T-cell (primary cell): Measurements from ENCODE around the gene TMEM45A. TPM values are rescaled to one million over a fixed set of nuclear protein-coding genes. Genes with fewer than 3 reads are reported as not detected.
"Not testable (repeated sequence)": the region's sequence is repeated elsewhere in the genome, so short reads cannot be mapped to it uniquely, and the experiment has no call there.

Source experiments
- ATAC-seq, 4 experiments: fragments of 200-7000 bp in 3 of 4; fragments of 150-1000 bp in 1 of 4; cut with Tn5 transposase; replicated peaks in 1 of 4; 1 replicate in 3 of 4; 2 replicates in 1 of 4; pipeline ENCODE4 v1.10.0; 2021; ENCODE audit warnings: moderate library complexity in 3 of 4, mild to moderate bottlenecking in 2 of 4, moderate number of reproducible peaks in 1 of 4
- CTCF ChIA-PET, 2 donors: fragments of 300-600 bp; sonication (Branson Sonifier 250); formaldehyde crosslinking; loops; one replicate each; lab custom pipeline; 2022; ENCODE audit warnings: antibody characterized with exemption in 2 of 2; lab: Charles Lee
- POLR2A ChIA-PET, 2 donors: fragments of 300-600 bp; sonication (Branson Sonifier 250); formaldehyde crosslinking; loops; one replicate each; lab custom pipeline; 2022; ENCODE audit warnings: antibody characterized with exemption in 2 of 2; lab: Charles Lee
- DNase-seq, 35 experiments: peaks; one replicate each; pipeline versions ENCODE4 v3.0.0 to v3.0.0-alpha.2; 2013 to 2023
- H3K27ac ChIP-seq: one replicate; pipeline ENCODE4 v1.5.1; 2013; ENCODE audit warnings: low read length
- H3K27me3 ChIP-seq, 2 experiments: replicated peaks in 1 of 2; 1 replicate in 1 of 2; 2 replicates in 1 of 2; pipeline versions ENCODE4 v1.6.1 to v1.7.0; 2013; ENCODE audit warnings: low read length in 1 of 2, mixed read lengths in 1 of 2; ENCODE audit not compliant: control insufficient read depth in 2 of 2, insufficient read depth in 2 of 2; ENCODE audit errors: extremely low read depth in 1 of 2
- H3K36me3 ChIP-seq, 2 donors: 1 replicate in 1 of 2; 2 replicates in 1 of 2; pipeline versions ENCODE4 v1.6.1 to v1.7.0; 2013; ENCODE audit warnings: low read length in 1 of 2; ENCODE audit not compliant: control insufficient read depth in 2 of 2, insufficient read depth in 1 of 2; ENCODE audit errors: extremely low read depth in 1 of 2
- H3K4me1 ChIP-seq, 2 experiments: 1 replicate in 1 of 2; 2 replicates in 1 of 2; pipeline versions ENCODE4 v1.6.1 to v1.7.0; 2013; ENCODE audit warnings: low read length in 2 of 2, mixed read lengths in 1 of 2; ENCODE audit not compliant: insufficient read depth in 2 of 2, control insufficient read depth in 1 of 2; ENCODE audit errors: extremely low read depth in 1 of 2
- H3K4me3 ChIP-seq, 2 donors: 1 replicate in 1 of 2; 2 replicates in 1 of 2; pipeline versions ENCODE4 v1.5.1 to v1.7.0; 2013; ENCODE audit warnings: mild to moderate bottlenecking in 2 of 2, low read length in 1 of 2, moderate library complexity in 1 of 2; ENCODE audit not compliant: control insufficient read depth in 1 of 2; ENCODE audit errors: extremely low read depth in 1 of 2
- H3K9me3 ChIP-seq: 2 replicates; pipeline ENCODE4 v1.7.0; 2013
- H3K27ac Mint-ChIP-seq, 2 donors: one replicate each; pipeline ENCODE4 v1.8.0; 2020 to 2021; ENCODE audit warnings: mild to moderate bottlenecking in 2 of 2, mixed read lengths in 2 of 2
- H3K27me3 Mint-ChIP-seq, 2 donors: one replicate each; pipeline ENCODE4 v1.8.0; 2021 to 2022; ENCODE audit warnings: mixed read lengths in 2 of 2
- H3K36me3 Mint-ChIP-seq: one replicate; pipeline ENCODE4 v1.8.0; 2021; ENCODE audit warnings: mixed read lengths
- H3K4me1 Mint-ChIP-seq, 3 donors: one replicate each; pipeline ENCODE4 v1.8.0; 2020 to 2022; ENCODE audit warnings: mixed read lengths in 3 of 3, mild to moderate bottlenecking in 1 of 3
- H3K4me3 Mint-ChIP-seq, 3 donors: one replicate each; pipeline ENCODE4 v1.8.0; 2020 to 2022; ENCODE audit warnings: mild to moderate bottlenecking in 3 of 3, mixed read lengths in 3 of 3, moderate library complexity in 3 of 3
- H3K9me3 Mint-ChIP-seq, 3 donors: one replicate each; pipeline ENCODE4 v1.8.0; 2020 to 2022; ENCODE audit warnings: mixed read lengths in 3 of 3
- WGBS: methylation state at CpG from one replicate; pipeline ENCODE4 v1.1.5; 2013; ENCODE audit warnings: missing lambda C conversion rate; ENCODE audit not compliant: insufficient coverage; 5-methylcytosine and 5-hydroxymethylcytosine counted together
- total RNA-seq, 35 experiments: library from RNA in 6 of 35; stranded (reverse) in 6 of 35; fragments of 120-200 nt in 1 of 35; gene quantifications; one replicate each; pipeline versions ENCODE4 v1.2.1 to v1.2.4 and lab custom pipeline; 2013 to 2026

The TMEM45A gene, protein sequence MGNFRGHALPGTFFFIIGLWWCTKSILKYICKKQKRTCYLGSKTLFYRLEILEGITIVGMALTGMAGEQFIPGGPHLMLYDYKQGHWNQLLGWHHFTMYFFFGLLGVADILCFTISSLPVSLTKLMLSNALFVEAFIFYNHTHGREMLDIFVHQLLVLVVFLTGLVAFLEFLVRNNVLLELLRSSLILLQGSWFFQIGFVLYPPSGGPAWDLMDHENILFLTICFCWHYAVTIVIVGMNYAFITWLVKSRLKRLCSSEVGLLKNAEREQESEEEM
- under 1 TPM in 4 of 5 donors, not detected in 1; 0.15 to 0.36 (median 0.18) TPM for total RNA-seq
- total RNA-seq (2013) = 0.26 TPM
- 0 to 0.12 (median 0) reads per million in 29 experiments for total RNA-seq (lab: John Stamatoyannopoulos, UW)

DNA sequence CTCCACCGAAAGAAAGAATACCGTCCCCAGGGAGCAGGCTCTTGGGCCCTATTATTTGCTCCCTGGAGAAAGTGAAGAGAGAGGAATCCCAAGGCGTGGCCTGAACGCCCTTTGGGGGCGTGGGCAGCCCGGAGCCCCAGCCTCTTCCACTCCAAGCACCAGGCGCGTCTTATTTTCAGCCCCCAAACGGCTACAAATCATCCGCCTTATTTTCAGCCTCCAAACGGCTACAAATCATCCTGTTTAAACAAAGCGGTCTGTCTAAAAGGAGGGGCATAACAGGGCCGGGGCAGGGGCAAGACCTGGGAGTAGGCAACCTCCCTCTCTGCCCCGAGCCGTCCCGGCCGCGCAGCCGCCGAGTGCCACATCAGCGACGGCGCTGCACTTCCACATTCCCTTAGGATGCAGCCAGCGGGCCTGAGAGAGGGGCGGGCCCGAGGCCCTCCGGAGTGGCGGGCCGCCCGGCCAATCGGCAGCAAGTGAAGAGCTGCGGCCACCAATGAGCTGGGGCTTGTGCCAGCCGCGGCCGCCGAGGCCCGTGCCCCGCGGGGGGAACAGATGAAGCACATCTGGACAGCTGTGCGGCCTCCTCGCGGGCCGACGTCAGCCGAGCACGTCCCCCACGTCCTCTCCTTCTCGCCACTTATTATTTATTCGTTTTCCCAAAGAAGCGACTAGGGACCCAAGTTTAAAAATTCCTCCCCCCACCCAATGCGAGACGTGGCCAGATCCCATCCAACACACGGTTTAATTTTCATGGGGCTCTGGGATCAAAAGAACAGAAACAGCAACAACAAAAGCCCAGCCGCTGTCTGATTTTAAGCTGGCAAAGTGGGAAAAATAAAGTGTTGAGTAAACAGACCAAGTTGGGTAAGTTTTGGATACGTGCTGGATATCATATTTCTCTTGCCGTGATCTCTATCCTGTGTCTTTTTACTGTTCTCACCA lies at the start of gene TMEM45A:
TMEM45A (plus strand) TSS at position 561 of the 948 bp plus-strand sequence. CDS start 62,593 bp downstream, outside the sequence.
- Mint-ChIP-seq H3K4me1 (peaks cover 10 to 16% (median 12%) of the 10 kb centered on the region in 3 donors), H3K9me3 (no peaks in the 10 kb centered on the region), H3K4me3 (peak within 1 kb of the TSS; percentile 76 to 82 (median 77)), H3K36me3 (no peaks in the 10 kb centered on the region), H3K27ac (peak within 1 kb of the TSS in 1 of 2 donors; percentile 19), H3K27me3 (peaks cover 22 to 35% of the 10 kb centered on the region in 2 donors)
- Histone ChIP-seq H3K4me3 (peak within 1 kb of the TSS; percentile 55 to 67), H3K27ac (no peak within 1 kb of the TSS), H3K27me3 (peaks cover 0 to 9% of the 10 kb centered on the region in 2 experiments), H3K9me3 (no peaks in the 10 kb centered on the region), H3K4me1 (peaks cover 5 to 11% of the 10 kb centered on the region in 2 experiments), H3K36me3 (no peaks in the 10 kb centered on the region)
- CTCF ChIA-PET = interaction anchor here in 1 of 2 donors (0.6 kb wide), 1 partner anchor 299 kb away, joined by 3 read pairs; no protein-coding TSS in a partner anchor
- WGBS = 1% methylated on average over 45 of the region's 56 CpGs
- DNase-seq = peak; percentile 30 to 72 (median 62)
- POLR2A ChIA-PET = interaction anchor here in 1 of 2 donors (0.7 kb wide), 2 partner anchors 24 to 199 kb away, joined by 3 to 9 read pairs; no protein-coding TSS in a partner anchor
- peak; percentile 91 to 97 (median 96) for ATAC-seq

DNA sequence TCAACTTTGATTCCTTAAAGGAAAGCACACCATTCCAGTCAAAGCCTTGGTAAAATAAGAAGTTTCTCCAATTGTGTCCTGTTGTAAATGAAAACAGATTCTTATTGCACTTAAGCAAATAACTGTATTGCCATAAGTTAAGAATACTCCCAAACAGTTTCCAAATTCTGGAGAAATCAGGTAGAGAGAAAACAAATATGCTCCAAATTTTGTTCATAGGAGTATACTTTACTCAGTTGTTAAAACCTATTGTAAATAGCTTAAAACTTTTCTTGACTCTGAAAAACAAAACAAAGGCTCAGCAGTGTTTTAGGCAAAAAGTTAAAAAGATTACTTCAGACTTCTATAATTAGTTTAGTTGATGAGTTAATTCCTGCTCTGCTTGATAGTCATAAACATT lies 48.7 kb upstream of the TMEM45A start:
- Mint-ChIP-seq H3K4me1 (peaks cover 9% of the 10 kb centered on the region in 3 donors), H3K9me3 (no peaks in the 10 kb centered on the region), H3K27me3 (no peaks in the 10 kb centered on the region), H3K27ac (no peak overlapping the region), H3K4me3 (no peak overlapping the region), H3K36me3 (no peaks in the 10 kb centered on the region)
- ChIA-PET CTCF (no interaction called here), POLR2A (no interaction called here)
- H3K4me1 ChIP-seq = peaks cover 5 to 9% of the 10 kb centered on the region in 2 experiments
- no peak for ATAC-seq
- H3K9me3 ChIP-seq = no peaks in the 10 kb centered on the region
- no peaks in the 10 kb centered on the region for H3K36me3 ChIP-seq
- DNase-seq = no peak
- no peaks in the 10 kb centered on the region for H3K27me3 ChIP-seq
- H3K27ac ChIP-seq = no peak overlapping the region
- no peak overlapping the region for H3K4me3 ChIP-seq

- H3K27ac Mint-ChIP-seq, H3K9me3 Mint-ChIP-seq, H3K9me3 ChIP-seq, ATAC-seq, DNase-seq, H3K27me3 ChIP-seq, H3K36me3 Mint-ChIP-seq, H3K4me1 Mint-ChIP-seq, POLR2A ChIA-PET, CTCF ChIA-PET, H3K27ac ChIP-seq, H3K4me3 Mint-ChIP-seq, H3K4me3 ChIP-seq, H3K27me3 Mint-ChIP-seq, H3K4me1 ChIP-seq, H3K36me3 ChIP-seq: not testable (repeated sequence)
- 100% methylated on average over 1 of the region's 3 CpGs for WGBS
Measured at GRCh38 chr3:100447067-100447466, 45.4 kb upstream of the TMEM45A start.

DNA sequence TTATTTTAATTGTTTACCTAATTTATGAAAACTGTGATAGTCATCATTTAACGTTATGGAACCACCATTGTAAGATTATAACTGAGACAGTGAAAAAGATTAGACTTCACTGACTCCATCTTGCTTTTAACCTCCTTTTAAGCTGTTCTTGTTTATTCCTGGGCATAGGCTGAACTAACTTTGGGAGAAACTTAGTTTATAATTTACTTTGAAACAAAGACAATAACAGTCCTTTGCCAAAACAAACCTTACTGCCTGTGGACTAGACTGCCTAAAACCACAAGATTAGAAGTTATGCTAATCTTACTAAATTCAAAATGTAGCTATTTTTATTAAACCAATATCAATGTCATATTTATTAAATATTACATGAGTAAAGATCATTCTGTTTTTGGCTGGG lies 44.3 kb upstream of the TMEM45A start:
- Mint-ChIP-seq H3K27me3 (no peaks in the 10 kb centered on the region), H3K9me3 (no peaks in the 10 kb centered on the region), H3K4me3 (no peak overlapping the region), H3K27ac (no peak overlapping the region), H3K36me3 (peaks cover 2% of the 10 kb centered on the region), H3K4me1 (no peaks in the 10 kb centered on the region)
- CTCF ChIA-PET = interaction anchor here in 1 of 2 donors (0.6 kb wide), 1 partner anchor 16 kb away, joined by 3 read pairs; no protein-coding TSS in a partner anchor
- DNase-seq (no peak), ATAC-seq (no peak)
- no peaks in the 10 kb centered on the region for H3K4me1 ChIP-seq
- no peaks in the 10 kb centered on the region for H3K9me3 ChIP-seq
- POLR2A ChIA-PET = interaction anchor here in 1 of 2 donors (0.6 kb wide), 1 partner anchor 54 kb away, joined by 3 read pairs; no protein-coding TSS in a partner anchor
- no peaks in the 10 kb centered on the region for H3K36me3 ChIP-seq
- H3K27me3 ChIP-seq = no peaks in the 10 kb centered on the region
- H3K4me3 ChIP-seq = no peak overlapping the region
- H3K27ac ChIP-seq = no peak overlapping the region
- WGBS = no CpG with 5 or more reads among the region's 1 CpG

GRCh38 chr3:100449214-100449613 lies 43.2 kb upstream of the TMEM45A start:
- POLR2A ChIA-PET = interaction anchor here (0.7 kb wide), 2 partner anchors 70 to 144 kb away, joined by 3 to 7 read pairs; no protein-coding TSS in a partner anchor
- H3K27ac Mint-ChIP-seq = no peak overlapping the region

GRCh38 chr3:100454677-100455076 lies 37.7 kb upstream of the TMEM45A start:
- ATAC-seq (no peak), DNase-seq (no peak)
- Histone ChIP-seq H3K4me3 (no peak overlapping the region), H3K9me3 (no peaks in the 10 kb centered on the region), H3K36me3 (no peaks in the 10 kb centered on the region), H3K4me1 (peaks cover 0 to 5% of the 10 kb centered on the region in 2 experiments), H3K27ac (no peak overlapping the region), H3K27me3 (no peaks in the 10 kb centered on the region)
- H3K9me3 Mint-ChIP-seq = no peaks in the 10 kb centered on the region
- H3K27me3 Mint-ChIP-seq = peaks cover 0 to 1% of the 10 kb centered on the region in 2 donors
- ChIA-PET CTCF (no interaction called here), POLR2A (no interaction called here)
- H3K27ac Mint-ChIP-seq = no peak overlapping the region
- H3K36me3 Mint-ChIP-seq = peaks cover 2% of the 10 kb centered on the region
- 94% methylated on average over 3 of the region's 4 CpGs for WGBS
- peaks cover 0 to 3% (median 2%) of the 10 kb centered on the region in 3 donors for H3K4me1 Mint-ChIP-seq
- no peak overlapping the region for H3K4me3 Mint-ChIP-seq

More at GRCh38 chr3:100449214-100449613, 43.2 kb upstream of the TMEM45A start:
- no peaks in the 10 kb centered on the region for H3K27me3 Mint-ChIP-seq
- Histone ChIP-seq H3K36me3 (no peaks in the 10 kb centered on the region), H3K27ac (no peak overlapping the region), H3K4me3 (no peak overlapping the region), H3K27me3 (no peaks in the 10 kb centered on the region), H3K4me1 (no peaks in the 10 kb centered on the region), H3K9me3 (no peaks in the 10 kb centered on the region)
- DNase-seq (no peak), ATAC-seq (no peak)
- peaks cover 2% of the 10 kb centered on the region for H3K36me3 Mint-ChIP-seq
- H3K4me1 Mint-ChIP-seq = no peaks in the 10 kb centered on the region
- WGBS = no CpG with 5 or more reads among the region's 2 CpGs
- no peak overlapping the region for H3K4me3 Mint-ChIP-seq
- CTCF ChIA-PET = no interaction called here
- H3K9me3 Mint-ChIP-seq = no peaks in the 10 kb centered on the region
